SJCRH30 (cell line): ENCODE data around the gene PAPOLB. TPM values are rescaled to one million over a fixed set of nuclear protein-coding genes. Genes with fewer than 3 reads are reported as not detected.

ENCODE experiments used
- DNase-seq, 2 experiments: peaks; one replicate each; pipeline ENCODE4 v3.0.0-alpha.2; 2015 to 2020
- H3K27ac ChIP-seq: fragments of 250-450 bp; sonication (Bioruptor Pico); 2 replicates; pipeline ENCODE4 v1.5.1; 2020; ENCODE audit warnings: mild to moderate bottlenecking, moderate library complexity
- H3K27me3 ChIP-seq: fragments of 250-450 bp; sonication (Bioruptor Pico); 2 replicates; pipeline ENCODE4 v1.5.1; 2020; ENCODE audit warnings: mild to moderate bottlenecking, moderate library complexity
- H3K36me3 ChIP-seq: fragments of 250-450 bp; sonication (Bioruptor Pico); 2 replicates; pipeline ENCODE4 v1.5.1; 2020; ENCODE audit warnings: mild to moderate bottlenecking, moderate library complexity
- H3K4me1 ChIP-seq: fragments of 250-450 bp; sonication (Bioruptor Pico); 2 replicates; pipeline ENCODE4 v1.5.1; 2020; ENCODE audit warnings: mild to moderate bottlenecking, moderate library complexity
- H3K4me3 ChIP-seq: fragments of 250-450 bp; sonication (Bioruptor Pico); 2 replicates; pipeline ENCODE4 v1.5.1; 2020; ENCODE audit warnings: mild to moderate bottlenecking, moderate library complexity
- H3K9me3 ChIP-seq: fragments of 250-450 bp; sonication (Bioruptor Pico); replicated peaks from 2 replicates; pipeline ENCODE4 v1.5.1; 2020; ENCODE audit warnings: mild to moderate bottlenecking, moderate library complexity
- total RNA-seq: library from RNA; depleted of rRNA; stranded (reverse); fragments of >200 nt; shearing (Covaris generic); gene quantifications from 2 replicates; pipeline ENCODE4 v1.2.3, GENCODE V29; 2014

PAPOLB gene
- total RNA-seq, 1 experiment from 2014 or later = not detected

DNA sequence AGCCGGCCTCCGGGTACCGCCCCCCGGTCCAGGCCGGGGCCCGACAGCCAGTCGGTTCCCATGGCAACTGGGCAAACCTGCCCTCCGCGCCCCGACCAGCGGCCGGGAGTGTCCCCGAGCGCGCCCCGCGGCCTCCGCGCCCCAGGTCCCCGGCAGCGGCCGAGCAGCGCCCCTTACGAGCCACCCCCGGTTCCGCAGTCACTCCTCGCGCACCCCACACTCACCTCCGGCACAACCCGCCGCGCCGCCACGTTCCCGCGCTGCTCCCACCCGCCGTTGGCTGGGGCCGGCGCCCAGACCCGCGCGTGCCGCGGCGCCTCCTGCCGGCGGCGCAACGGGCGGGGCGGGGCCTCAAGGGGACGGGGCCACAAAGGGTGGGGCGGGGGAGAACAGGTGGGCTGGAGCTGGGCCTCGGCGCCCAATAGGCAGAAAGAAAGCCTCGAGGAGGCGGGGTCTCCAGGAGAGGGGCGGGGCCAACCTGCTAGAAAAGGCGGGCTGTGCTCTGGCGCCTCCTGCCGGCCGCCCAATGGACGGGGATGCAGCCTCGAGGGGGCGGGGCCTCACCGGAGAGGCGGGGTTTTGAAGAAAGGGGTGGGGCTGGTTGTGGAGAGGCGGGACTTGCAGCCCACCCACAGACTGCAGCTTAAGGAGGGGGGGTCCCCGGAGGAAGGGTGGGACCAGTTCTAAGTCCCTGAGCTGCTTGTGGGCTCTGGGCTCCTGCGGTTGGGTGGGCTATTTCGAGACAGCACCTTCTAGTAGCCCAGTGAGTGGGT lies 21.7 kb upstream of the PAPOLB start, which contains the start of gene RADIL:
Gene RADIL (minus strand): TSS at position 345 of the 773 bp plus-strand sequence. CDS start 5,577 bp downstream, outside the sequence.
- Histone ChIP-seq H3K4me3 (no peak within 1 kb of the TSS), H3K4me1 (no peaks in the 10 kb centered on the region), H3K27me3 (no peaks in the 10 kb centered on the region; the same call in 1 of the 2 replicates), H3K36me3 (no peaks in the 10 kb centered on the region), H3K9me3 (no peaks in the 10 kb centered on the region), H3K27ac (no peak within 1 kb of the TSS)
- DNase-seq = peak in 1 of 2 experiments; percentile 13

DNA sequence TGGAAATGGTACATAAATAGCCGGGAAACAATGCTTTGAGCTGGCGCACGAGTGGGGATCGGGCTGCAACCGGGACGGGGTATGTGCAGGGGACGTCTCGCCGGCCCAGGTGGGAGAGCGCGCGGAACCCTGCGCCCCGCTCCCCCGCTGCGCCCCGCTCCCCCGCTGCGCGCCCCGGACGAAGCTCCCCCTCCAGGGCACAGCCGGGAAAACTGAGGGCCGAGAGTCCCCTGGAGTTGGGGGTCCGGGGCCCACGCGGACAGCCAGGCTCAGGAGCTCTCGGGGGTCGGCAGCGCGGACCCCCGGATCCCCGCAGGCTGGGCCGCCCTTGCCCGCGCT lies 21.2 kb upstream of the PAPOLB start:
- no peak overlapping the region for H3K27ac ChIP-seq
- H3K36me3 ChIP-seq = no peaks in the 10 kb centered on the region
- no peak for DNase-seq
- H3K4me1 ChIP-seq = no peaks in the 10 kb centered on the region
- H3K4me3 ChIP-seq = no peak overlapping the region
- no peaks in the 10 kb centered on the region; the same call in 1 of the 2 replicates for H3K27me3 ChIP-seq
- H3K9me3 ChIP-seq = no peaks in the 10 kb centered on the region

DNA sequence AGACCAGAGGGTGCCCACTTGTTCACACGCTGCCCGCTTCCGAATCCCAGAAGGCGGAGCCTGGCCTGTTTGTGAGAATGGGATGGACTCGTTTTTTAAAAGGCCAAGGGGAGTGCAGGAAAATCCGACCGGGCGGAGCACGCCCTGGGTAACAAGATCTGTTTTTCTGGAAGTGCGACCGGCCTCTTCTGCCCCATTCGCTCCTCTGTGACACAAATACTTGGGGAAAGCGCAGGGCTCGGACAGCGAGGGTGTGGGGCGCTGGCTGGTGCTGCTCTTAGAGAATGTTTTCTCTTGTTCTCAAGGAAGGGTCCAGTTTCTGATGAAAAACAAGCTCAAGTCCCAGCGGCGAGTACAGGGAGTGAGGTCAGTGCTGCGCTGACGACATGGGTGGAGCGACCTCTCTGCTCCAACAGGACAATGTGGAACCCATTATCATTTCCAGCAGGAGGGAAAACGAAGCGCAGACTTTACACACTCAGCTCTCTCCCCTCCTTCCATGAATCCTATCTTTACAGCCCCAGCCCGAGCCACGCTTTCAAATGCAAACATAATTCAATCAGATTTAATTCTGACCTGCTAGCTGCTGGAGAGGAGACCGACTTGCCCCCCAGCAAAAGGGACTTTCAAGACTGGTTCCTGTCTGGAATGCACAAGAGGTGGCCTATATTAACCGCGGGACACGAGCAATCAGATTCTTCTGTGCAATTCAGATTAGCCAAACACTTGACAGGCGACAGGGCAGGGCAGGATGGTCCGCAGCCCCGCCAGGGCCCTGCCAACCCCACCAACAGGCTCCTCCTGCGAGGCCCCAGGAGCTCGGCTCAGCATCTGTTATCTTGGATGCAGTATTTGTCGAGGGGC lies 20.6 kb upstream of the PAPOLB start:
- Histone ChIP-seq H3K27ac (no peak overlapping the region), H3K36me3 (no peaks in the 10 kb centered on the region), H3K4me3 (no peak overlapping the region), H3K9me3 (no peaks in the 10 kb centered on the region), H3K4me1 (no peaks in the 10 kb centered on the region), H3K27me3 (no peaks in the 10 kb centered on the region; the same call in 1 of the 2 replicates)
- no peak for DNase-seq

DNA sequence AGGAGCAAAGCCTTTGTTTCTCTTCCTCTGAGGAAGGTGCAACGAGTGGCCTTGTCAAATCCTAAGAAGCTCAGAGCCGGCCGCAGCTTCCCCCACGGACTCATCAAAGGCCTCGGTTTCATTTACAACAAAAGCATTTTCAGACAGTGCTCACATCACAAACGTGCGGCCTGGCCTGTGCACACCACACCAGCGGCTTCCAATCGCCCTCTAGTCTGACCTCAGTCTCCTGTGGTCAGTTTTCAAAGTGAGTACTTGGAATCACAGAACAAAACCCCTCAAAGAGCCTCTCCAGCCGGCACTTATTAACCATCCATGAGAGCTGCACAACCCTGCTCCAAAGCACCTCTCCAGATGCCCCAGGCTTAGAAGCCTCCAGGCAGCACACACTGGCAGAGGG lies 18.4 kb upstream of the PAPOLB start:
- H3K27ac ChIP-seq = no peak overlapping the region
- no peak overlapping the region for H3K4me3 ChIP-seq
- no peak for DNase-seq
- no peaks in the 10 kb centered on the region; the same call in 1 of the 2 replicates for H3K27me3 ChIP-seq
- no peaks in the 10 kb centered on the region for H3K9me3 ChIP-seq
- no peaks in the 10 kb centered on the region for H3K36me3 ChIP-seq
- H3K4me1 ChIP-seq = no peaks in the 10 kb centered on the region

DNA sequence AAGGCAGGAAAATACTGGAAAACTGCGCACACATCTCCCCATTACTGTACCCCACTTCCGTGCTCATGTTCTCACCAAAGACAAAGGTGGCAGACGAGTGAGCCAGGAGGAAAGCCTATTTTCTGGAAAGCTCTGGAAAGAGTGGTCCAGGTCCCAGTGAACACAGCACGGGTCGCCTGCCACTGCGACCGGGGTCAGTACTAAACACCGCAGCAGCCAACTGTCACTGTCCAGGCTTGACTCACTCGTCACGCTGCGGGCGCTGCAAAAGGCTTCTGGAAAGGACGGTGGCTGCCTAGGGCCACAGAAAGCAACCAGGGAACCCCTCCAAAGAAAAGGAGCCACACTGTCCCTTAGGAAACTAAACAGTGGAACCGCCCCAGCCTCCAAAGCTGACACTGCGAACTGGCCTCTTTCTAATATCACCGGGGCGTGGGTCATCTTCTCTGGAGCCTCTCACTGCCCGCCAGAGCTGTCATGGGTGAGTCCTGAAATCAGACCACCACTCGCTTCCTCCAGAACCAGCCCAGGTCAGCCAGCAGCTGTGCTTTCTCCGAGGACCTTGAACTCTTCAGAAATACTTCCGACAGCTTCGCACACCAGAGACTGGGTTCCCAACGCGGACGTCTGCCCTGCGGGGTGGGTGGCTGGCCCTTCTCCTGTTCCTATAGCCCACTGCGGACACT lies 17.7 kb upstream of the PAPOLB start:
- Histone ChIP-seq H3K36me3 (no peaks in the 10 kb centered on the region), H3K9me3 (no peaks in the 10 kb centered on the region), H3K4me1 (no peaks in the 10 kb centered on the region), H3K4me3 (no peak overlapping the region), H3K27ac (no peak overlapping the region), H3K27me3 (no peaks in the 10 kb centered on the region; the same call in 1 of the 2 replicates)
- DNase-seq = no peak

DNA sequence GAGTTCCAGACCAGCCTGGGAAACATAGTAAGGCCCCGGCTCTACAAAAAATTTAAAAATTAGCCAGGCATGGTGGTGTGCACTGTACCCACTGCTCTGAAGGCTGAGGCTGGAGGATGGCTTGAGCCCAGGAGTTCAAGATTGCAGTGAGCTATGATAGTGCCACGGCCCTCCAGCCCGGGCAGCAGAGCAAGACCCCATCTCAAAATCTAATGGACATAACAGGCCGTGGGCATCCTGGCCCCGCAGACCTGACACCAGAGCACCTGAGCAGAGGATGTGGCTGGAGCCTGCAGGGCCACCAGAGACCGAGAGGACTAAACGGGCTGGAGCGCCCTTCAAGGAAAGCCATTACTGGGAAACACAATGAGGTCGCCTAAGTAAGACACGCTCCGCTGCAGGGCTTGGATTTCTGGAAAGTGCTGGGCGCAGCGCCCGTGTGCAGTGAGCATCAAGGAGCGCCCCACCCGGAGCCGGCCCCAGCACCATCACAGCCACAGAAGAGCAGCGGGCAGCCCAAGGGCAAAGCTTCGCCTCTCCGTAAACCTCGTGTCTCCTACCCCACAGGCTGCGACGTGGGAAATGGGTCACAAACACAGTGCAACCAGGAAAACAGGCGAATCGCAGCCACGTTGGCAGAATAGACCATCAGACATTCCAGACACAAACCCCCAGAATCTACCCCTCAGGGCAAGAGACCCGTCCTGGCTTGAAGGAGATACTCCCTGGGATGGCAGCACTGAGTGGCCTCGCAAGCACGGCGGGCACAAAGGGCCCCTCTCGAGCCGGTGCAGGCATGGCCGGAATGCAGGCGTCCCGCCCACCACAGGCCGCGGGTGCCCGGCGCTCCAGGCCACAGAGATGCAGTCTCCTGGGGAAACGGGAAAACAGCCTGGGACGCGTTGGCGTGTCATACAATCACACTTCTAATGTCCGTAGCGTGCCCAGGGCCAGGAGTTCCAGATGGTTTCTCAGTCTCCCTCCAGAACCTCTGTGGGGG lies 16.8 kb upstream of the PAPOLB start:
- no peaks in the 10 kb centered on the region; the same call in 1 of the 2 replicates for H3K27me3 ChIP-seq
- no peaks in the 10 kb centered on the region for H3K9me3 ChIP-seq
- no peaks in the 10 kb centered on the region for H3K4me1 ChIP-seq
- H3K36me3 ChIP-seq = no peaks in the 10 kb centered on the region
- H3K27ac ChIP-seq = no peak overlapping the region
- no peak for DNase-seq
- H3K4me3 ChIP-seq = no peak overlapping the region

DNA sequence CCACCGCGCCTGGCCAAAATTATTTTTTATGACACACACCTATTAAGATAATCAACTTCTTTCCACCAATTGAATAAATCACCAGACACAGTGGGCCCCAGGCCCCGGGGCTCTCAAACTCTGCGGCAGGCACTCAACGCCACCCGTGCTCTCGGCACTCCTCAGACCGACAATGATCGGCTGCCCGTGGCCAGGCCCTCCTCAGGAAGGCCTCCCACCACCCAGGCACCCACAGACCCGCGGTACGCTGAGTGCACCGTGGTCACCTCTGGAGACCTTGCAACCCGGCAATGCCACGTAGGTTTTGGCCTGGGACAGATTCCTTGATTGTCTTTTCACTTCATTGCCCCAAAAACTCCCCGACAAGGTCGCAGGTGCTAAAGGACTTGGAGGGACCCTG lies 14.8 kb upstream of the PAPOLB start:
- no peak overlapping the region for H3K27ac ChIP-seq
- no peak for DNase-seq
- H3K36me3 ChIP-seq = no peaks in the 10 kb centered on the region
- no peaks in the 10 kb centered on the region for H3K9me3 ChIP-seq
- H3K4me1 ChIP-seq = no peaks in the 10 kb centered on the region
- no peaks in the 10 kb centered on the region; the same call in 1 of the 2 replicates for H3K27me3 ChIP-seq
- no peak overlapping the region for H3K4me3 ChIP-seq

DNA sequence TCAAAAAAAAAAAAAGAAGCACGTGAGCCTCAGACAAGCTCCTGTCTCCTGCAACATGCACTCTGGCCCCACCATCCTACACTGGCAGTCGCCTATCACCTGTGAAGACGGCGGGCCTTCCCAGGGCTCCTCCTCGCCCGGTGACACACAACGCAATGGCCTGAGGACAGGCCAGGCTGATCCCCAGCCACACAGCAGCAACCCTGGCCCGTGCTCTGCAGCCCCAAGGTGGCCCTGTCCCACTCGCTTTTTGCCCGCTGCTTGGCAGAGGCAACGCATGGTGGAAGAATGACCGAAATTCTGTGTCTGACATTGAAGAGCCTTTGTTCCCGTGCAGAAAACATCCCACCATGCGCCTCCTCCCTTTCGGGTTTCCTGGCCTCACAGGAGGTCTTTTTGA lies 13.6 kb upstream of the PAPOLB start:
- Histone ChIP-seq H3K27ac (no peak overlapping the region), H3K27me3 (no peaks in the 10 kb centered on the region; the same call in 1 of the 2 replicates), H3K9me3 (no peaks in the 10 kb centered on the region), H3K4me3 (no peak overlapping the region), H3K36me3 (no peaks in the 10 kb centered on the region), H3K4me1 (no peaks in the 10 kb centered on the region)
- DNase-seq = no peak

DNA sequence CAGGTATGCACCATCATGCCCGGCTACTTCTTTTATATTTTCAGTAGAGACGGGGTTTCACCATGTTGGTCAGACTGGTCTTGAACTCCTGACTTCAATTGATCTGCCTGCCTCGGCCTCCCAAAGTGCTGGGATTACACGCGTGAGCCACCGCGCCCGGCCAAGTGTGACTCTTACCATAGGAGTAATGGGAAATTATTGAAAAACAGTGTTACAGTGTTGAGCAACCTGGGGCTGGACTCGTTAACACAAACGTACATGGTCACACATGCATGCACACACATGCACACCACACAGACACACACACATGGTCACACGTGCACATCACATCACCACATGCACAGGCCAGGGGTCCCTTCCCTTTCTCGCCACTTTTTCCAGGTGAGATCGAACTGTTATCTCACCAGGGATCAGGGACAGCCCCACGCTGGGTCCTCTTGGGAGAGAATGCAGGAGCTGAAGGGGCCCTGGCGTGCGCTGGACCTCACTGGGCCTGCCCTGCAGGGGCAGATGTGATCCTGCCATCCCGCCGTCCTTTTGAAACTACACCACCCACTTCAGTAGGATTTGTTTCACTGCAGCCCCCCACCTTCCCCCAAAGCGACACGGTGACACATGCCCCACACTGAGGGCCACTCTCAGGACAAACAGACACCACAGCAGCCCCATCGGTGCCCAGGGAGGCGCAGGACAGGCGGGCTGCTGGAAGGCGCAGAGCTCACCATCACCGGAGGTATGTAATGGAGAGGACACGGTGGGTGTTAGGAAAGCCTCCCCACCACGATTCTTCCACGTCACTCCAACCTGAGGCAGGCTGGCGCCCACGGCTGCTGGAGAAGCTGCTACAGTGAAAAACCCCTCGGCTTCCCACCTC lies 11.5 kb upstream of the PAPOLB start:
- H3K27me3 ChIP-seq = no peaks in the 10 kb centered on the region; the same call in 1 of the 2 replicates
- no peaks in the 10 kb centered on the region for H3K4me1 ChIP-seq
- H3K36me3 ChIP-seq = no peaks in the 10 kb centered on the region
- no peak for DNase-seq
- H3K9me3 ChIP-seq = no peaks in the 10 kb centered on the region
- H3K4me3 ChIP-seq = no peak overlapping the region
- H3K27ac ChIP-seq = no peak overlapping the region

DNA sequence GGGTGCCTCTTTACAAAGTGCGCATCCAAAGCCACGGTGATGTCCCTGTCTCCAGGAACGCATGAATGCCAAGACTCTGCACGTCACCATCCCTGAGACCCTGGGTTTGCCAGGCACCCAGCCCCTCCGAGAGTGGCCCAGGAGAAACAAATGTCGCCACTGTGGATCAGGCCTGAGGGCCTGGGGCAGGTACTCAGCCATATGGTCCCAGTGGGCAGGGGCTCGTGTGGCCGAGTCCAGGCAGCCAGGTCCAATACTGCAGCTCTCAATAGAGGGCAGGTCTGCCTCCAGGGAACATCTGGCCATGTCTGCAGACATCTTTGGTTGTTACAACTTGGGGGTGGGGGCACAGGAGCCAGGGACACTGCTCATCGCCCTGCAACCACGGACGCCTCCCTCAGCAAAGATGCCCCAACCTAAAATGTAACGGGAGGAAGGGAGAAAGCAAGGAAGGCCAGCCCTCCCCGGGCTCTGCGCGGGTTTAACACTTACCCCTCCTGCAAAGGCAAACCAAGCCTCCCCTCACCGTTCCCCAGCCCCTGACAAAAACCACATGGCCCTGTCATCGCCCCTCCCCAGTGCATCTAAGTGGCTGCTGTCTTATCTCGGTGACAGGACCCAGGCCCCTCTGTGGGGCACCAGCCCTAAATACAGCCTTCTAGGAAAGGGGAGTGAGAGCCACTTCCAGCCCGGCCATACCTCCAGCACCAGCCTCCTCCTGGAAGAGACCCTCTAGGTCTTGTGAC lies 10.3 kb upstream of the PAPOLB start:
- DNase-seq = no peak
- Histone ChIP-seq H3K36me3 (no peaks in the 10 kb centered on the region), H3K27ac (no peak overlapping the region), H3K27me3 (no peaks in the 10 kb centered on the region; the same call in 1 of the 2 replicates), H3K4me3 (no peak overlapping the region), H3K9me3 (no peaks in the 10 kb centered on the region), H3K4me1 (no peaks in the 10 kb centered on the region)

DNA sequence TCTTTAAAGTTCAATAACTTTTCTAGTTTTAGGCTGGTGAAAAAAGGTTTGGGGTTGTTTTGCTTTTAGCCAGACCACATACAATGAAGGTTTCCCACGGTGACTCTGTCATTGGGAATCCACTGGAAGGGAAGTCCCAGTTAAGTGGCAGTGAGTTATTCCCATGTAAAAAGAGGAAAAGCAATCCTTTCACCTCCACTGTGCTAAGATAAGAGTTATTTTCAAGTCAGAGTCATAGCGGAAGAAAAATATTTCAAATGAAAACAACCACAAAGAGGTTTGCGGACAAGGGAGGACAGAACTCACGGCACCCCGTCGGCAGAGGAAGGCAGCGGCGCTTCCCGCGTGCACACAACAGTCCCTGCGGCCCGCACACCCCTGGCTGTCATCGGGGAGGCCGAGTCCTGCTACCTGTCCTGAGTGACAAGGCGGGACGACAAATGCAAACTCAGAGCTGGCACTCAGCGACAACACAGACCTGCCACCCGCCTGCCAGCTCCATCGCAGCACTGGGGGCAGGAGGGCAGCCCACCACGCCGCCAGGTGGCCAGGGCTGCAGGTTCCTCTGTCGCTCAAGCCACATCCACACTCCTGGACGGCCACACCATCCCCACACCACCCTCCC lies 9.3 kb upstream of the PAPOLB start:
- Histone ChIP-seq H3K27me3 (no peaks in the 10 kb centered on the region; the same call in 1 of the 2 replicates), H3K27ac (no peak overlapping the region), H3K36me3 (no peaks in the 10 kb centered on the region), H3K4me1 (no peaks in the 10 kb centered on the region), H3K9me3 (no peaks in the 10 kb centered on the region), H3K4me3 (no peak overlapping the region)
- no peak for DNase-seq

DNA sequence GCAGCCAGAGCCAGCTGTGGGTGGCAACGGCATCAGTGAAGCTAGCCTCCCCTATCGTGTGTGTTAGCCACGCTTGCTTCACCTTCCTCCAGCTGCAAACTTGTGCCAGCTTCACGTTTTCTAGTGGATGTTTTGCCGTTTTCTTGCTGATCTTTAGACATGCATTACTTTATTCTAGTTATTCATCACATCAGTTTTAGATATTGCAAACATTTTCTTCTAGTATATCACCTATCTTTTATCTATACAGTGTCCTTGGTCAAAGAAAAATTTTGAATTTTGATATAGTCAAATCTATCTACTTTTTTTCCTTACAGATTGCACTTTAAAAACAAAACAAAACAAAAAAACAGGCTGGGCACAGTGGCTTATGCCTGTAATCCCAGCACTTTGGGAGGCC lies 6.7 kb upstream of the PAPOLB start:
- no peak overlapping the region for H3K4me3 ChIP-seq
- H3K27me3 ChIP-seq = no peaks in the 10 kb centered on the region; the same call in 1 of the 2 replicates
- no peaks in the 10 kb centered on the region for H3K36me3 ChIP-seq
- no peaks in the 10 kb centered on the region for H3K4me1 ChIP-seq
- no peak for DNase-seq
- H3K27ac ChIP-seq = no peak overlapping the region
- H3K9me3 ChIP-seq = no peaks in the 10 kb centered on the region
